HG02798 (cell line): Measurements from ENCODE around the gene GCK.

Source experiments
- ATAC-seq: cut with Tn5 transposase; IDR thresholded peaks from one replicate; pipeline ENCODE4 v1.9.1; 2021; ENCODE audit warnings: mild to moderate bottlenecking; ENCODE audit not compliant: unreplicated experiment, poor library complexity

The GCK gene

GRCh38 chr7:44100458-44101302 lies 88.6 kb downstream of the GCK start:
- ATAC-seq: no peak

GRCh38 chr7:44099669-44100068 lies 89.6 kb downstream of the GCK start:
- ATAC-seq: no peak

GRCh38 chr7:44098092-44099068 lies 90.9 kb downstream of the GCK start:
- ATAC-seq: no peak

GRCh38 chr7:44097064-44097932 lies 91.9 kb downstream of the GCK start:
- ATAC-seq: peak; percentile 62

- ATAC-seq: no peak
Measured at GRCh38 chr7:44096326-44096881, 92.8 kb downstream of the GCK start.

GRCh38 chr7:44095781-44096180 lies 93.5 kb downstream of the GCK start:
- no peak for ATAC-seq

GRCh38 chr7:44094883-44095592 lies 94.2 kb downstream of the GCK start:
- ATAC-seq: no peak

- ATAC-seq: no peak
Measured at GRCh38 chr7:44094365-44094764, 94.9 kb downstream of the GCK start.
